HG02973 (cell line): ENCODE data around the gene ARHGAP18.
A peak's percentile ranks its signal among the peaks of the same experiment; 100 is the strongest.

Experiments
- ATAC-seq: cut with Tn5 transposase; IDR thresholded peaks from one replicate; pipeline ENCODE4 v1.9.1; 2021; ENCODE audit warnings: moderate library complexity; ENCODE audit not compliant: unreplicated experiment

The ARHGAP18 gene

DNA sequence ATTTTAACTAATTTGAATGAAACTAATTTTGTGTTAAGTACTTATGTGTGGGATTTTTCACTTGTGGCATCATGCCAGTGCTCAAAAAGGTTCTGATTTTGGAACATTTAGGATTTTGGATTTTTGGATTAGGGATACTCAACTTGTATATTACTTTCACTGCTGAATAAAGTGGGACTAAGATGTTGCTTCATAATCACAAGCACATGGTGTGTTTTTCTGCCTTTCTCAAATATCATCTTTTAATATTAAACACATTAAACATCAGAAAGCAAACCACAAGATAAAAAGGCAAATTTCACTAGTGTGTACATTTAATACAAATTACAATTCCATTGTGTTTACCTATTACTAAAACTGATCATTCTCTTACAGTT lies 89.8 kb downstream of the ARHGAP18 start:
- no peak for ATAC-seq

- ATAC-seq: no peak
These were observed 90.3 kb downstream of the ARHGAP18 start for GRCh38 chr6:129619579-129620233.

DNA sequence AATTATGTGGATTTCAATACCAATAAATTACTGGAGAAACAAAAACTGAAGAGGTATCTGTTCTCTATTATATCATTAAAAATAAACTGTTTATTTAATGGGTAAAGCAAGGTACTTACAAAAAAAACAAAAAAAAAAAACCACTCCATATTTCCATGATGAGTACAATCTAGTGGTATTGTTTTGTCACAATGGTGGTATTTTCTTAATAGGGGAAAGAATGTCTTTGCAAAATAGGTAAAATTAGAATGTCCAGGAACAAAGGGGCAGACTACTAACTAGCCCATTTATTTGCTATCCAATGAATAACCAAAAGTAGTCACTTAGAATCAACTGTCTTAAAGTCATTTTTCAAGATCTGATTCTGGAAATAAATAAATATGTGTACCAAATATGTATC lies 92.0 kb downstream of the ARHGAP18 start:
- no peak for ATAC-seq

GRCh38 chr6:129615496-129615895 lies 94.5 kb downstream of the ARHGAP18 start:
- no peak for ATAC-seq

DNA sequence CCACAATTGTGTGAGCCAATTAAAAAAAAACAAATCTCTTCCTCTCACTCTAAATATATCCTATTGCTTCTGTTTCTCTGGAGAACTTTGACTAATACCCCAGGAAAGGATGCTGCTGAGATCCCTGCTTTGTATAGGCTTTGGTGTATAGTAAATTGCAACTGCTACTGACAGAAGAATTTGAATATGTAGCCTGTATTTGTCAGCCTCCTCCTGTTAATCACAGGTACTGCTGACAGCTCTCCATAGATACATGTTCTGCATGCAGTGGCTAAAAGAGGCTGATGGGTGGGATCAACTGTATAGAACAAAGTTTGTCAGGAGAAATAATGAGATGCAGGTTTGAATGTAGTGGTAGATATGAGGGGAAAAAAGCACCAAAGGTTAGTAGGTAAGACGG lies 95.0 kb downstream of the ARHGAP18 start:
- no peak for ATAC-seq

- ATAC-seq: no peak
These were observed 95.5 kb downstream of the ARHGAP18 start for GRCh38 chr6:129614464-129614863.

DNA sequence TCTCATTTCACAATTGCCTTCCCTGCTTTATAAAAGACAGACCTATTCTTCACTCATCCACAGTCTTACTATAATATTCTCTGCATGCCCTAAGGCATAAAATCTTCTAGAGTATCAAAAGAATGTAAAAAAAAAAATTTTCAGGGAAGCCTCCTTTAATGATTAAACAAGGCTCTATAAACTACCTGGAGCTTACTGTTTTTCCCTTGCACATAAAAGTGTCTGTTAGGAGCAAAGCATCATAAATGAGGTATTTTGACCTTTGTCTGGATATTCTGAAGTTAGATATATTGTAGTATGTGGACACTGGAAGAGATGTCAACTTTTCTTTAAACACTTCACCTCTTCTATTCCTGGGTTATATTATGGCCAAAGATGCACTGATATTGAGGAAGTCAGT lies 97.5 kb downstream of the ARHGAP18 start:
- ATAC-seq: no peak

DNA sequence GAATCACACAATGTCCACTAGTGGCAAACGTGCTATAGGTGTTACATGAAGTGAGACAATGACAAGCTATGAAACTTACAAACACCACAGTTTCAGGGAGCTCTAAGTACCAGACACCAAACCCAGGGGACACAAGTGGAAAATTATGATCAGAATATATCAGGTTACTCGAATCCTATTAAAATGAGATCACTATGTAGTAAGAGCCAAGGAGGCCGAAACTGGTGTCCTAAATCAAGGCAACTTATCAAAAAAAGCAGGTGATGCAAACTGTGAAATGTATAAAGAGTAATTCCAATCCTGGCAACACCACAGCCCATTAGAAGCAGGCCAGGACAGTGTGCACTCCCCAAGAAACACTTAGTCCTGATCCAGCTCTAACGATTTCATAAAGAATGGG lies 100.3 kb downstream of the ARHGAP18 start:
- no peak for ATAC-seq

DNA sequence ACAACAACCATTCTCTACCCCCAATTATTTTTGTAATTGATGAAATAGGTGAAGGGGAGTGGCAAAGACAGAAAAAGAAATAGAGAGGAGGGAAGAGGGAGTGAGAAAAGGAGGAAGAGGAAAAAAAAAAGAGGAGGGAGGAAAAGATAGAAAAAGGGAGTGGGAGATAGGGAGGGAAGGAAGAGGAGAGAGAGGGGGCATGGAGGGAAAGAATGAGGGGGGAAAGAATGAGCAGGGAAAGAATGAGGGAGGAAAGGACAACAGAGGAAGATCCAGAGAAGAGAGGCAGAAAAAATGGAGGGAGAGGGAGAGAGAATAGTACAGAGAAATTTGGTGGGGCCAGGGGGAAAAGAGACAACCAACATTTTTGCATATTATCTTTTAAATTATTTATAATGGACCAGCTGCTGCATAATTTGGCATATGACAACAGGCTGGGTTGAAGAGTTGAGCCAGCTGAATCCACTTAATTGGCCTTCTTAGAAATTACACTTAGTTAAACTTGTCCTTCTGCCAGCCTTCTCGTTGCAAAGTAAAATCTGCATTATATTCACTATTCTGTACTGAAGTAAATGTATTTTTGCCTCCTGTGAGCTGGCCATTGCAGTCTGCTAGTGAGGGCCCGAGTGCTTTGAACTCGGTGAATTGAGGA lies 101.0 kb downstream of the ARHGAP18 start:
- ATAC-seq: no peak

DNA sequence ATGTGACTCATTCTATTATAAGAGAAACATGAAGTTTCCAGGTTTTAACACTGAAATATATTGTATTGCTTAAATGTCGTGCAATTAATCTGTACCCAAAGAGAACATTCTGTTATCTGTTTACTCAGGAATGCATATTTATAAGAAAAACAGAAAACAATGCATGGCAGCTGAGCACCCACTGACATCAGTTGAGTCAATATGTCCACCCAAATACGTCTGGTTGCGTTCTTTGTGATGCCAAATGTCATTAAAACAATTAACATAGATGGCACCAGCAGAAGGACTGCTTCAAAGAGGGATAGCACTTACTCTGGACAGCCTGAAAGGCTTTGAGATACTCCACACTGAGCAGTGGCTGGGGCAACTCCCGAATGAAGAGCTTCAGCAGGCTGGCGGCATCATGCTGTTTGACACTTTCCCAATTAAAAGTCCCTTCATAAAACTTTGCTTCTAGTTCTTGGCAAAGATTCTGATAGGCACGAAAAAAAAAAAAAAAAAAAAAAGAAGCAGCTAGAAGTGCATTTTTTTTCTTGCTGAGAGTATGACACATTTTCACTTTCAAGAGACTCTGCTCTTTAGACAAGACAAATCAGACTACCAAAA lies 102.3 kb downstream of the ARHGAP18 start:
- no peak for ATAC-seq

GRCh38 chr6:129606664-129607063 lies 103.3 kb downstream of the ARHGAP18 start:
- ATAC-seq: no peak

GRCh38 chr6:129605967-129606366 lies 104.0 kb downstream of the ARHGAP18 start:
- ATAC-seq: no peak

GRCh38 chr6:129605095-129605494 lies 104.9 kb downstream of the ARHGAP18 start:
- no peak for ATAC-seq

- no peak for ATAC-seq
These were observed 105.7 kb downstream of the ARHGAP18 start for GRCh38 chr6:129604321-129604720.

- ATAC-seq: no peak
These were observed 106.2 kb downstream of the ARHGAP18 start for GRCh38 chr6:129603741-129604140.

- ATAC-seq: no peak
These were observed 108.7 kb downstream of the ARHGAP18 start for GRCh38 chr6:129601323-129601722.

GRCh38 chr6:129599467-129599866 lies 110.5 kb downstream of the ARHGAP18 start:
- ATAC-seq: no peak

GRCh38 chr6:129598244-129599187 lies 111.5 kb downstream of the ARHGAP18 start:
- ATAC-seq: peak; percentile 67

GRCh38 chr6:129597023-129597713 lies 112.8 kb downstream of the ARHGAP18 start:
- peak; percentile 44 for ATAC-seq

- ATAC-seq: no peak
These were observed 113.5 kb downstream of the ARHGAP18 start for GRCh38 chr6:129596522-129596921.

DNA sequence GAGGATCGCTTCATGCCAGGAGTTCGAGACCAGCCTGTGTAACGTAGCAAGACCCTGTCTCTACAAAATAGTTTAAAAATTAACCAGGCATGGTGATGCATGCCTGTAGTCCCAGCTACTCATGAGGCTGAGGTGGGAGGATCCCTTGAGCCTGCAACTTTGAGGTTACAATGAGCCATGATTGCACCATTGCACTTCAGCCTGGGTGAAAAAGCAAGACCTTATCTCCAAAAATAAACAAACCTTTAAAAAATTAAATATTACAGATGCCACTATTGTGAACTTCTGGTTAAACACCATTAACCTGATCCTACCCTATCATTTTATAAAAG lies 116.8 kb downstream of the ARHGAP18 start:
- ATAC-seq: no peak
